NCI-H187 treated with DMSO at 0.1 percent for 48 hours (cell line): Measurements from ENCODE around the gene DLGAP1.

Source experiments
- DNase-seq: peaks from one replicate; lab custom pipeline; 2025; lab: John Stamatoyannopoulos, UW

Gene DLGAP1

DNA sequence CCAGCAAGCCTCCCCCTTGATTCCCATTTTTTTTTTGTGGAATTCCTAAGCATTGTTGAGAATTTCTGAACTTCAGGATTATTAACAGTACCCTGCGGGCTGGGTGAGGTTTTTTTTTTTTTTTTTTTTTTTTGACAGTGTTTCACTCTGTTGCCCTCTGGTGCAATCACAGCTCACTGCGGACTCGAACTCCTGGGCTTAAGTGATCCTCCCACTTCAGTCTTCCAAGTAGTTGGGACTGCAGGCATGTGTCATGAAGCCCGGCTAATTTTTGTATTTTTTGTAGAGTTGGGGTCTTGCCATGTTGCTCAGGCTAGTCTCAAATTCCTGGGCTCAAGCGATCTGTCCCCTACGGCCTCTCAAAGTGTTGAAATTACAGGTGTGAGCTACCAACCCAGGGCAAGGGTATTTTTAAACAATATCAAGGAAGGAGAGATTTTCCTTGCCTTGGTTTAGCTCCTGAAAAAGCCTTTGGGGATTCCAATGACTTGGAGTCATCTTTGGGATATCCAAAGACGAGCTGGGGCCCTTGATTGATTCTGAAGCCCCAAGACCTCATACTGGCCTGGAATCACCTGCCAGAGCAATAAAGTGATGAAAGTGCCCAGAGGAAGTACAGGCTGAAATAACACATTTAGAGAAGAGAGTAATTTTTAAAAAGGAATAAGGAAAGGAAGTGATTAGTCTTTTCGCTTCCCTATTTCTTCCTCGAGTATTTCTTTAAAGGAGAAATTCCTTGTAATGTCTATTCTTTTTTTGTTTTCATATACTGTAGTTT is 764.9 kb downstream of the DLGAP1 start:
- DNase-seq: no peak

DNA sequence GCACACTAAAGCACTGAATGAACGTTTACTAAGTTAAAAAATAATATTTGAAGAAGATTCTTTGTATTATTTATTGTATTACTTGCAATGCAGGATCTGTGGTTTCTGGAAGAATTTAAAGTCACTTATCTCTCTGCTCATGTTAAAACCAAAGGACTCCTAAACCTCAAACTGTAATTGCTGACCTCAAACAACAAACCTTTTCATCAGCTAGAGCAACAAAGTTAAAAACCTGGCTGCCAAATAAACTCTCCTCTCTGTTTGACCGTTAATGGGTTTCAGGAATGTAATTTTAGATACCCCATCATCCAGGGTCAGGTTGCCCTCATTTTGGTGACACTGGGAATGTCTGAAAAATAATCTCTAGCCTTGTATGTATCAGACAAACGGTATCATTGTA is 766.0 kb downstream of the DLGAP1 start:
- DNase-seq: no peak

DNA sequence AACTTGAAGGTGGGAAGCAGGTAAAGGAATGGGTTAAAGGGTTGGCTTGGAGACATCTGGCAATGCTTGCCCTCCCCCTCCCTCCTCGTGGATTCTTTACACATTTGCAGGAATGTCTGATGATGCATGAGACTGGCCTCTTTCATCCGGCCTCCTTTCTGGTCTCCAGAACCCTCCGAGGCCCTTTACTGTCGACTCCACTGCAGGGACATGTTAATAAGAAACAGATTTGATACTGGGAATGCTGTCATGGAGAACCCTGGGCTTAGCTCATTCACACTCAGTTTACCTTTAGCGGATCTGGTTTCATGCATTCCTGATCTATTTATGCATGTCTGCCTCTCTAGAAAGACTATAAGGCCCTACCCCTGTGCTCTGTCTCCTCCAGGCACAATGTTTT is 766.4 kb downstream of the DLGAP1 start:
- no peak for DNase-seq

DNA sequence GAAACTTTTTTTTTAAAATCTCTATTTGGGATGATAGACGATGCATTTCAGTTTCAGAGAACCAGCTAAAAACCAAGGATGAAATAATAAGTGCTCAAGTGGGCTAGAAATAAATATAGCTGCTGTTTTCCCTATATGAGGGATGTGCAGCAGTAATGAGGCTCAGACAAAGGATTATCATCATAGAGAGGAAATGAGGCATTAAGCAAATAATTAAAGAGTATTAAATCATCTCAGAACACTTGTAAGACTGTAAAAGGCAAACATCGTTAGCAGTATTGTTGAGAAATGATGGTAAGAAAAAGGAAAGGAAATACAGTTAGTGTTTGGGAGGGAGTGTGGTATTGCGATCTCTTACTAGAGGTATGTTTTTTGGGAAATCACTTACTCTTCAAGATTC is 771.6 kb downstream of the DLGAP1 start:
- peak; percentile 69 for DNase-seq

DNA sequence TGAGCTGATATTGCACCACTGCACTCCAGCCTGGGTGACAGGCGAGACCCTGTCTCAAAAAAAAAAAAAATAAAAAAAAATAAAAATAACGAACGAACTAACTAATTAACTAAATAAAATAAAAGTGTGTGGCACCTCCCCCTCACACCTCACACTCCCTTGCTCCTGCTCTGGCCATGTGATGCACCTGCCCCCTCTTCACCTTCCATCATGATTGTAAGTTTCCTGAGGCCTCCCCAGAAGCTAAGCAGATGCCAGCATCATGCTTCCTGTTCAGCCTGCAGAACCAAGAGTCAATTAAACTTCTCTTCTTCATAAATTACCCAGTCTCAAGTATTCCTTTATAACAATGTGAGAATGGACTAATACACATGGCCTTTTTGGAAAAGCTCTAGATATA is 773.0 kb downstream of the DLGAP1 start:
- no peak for DNase-seq

GRCh38 chr18:3679241-3679640 is 775.9 kb downstream of the DLGAP1 start:
- DNase-seq: no peak

- DNase-seq: no peak
Observed at GRCh38 chr18:3675994-3676393, 779.1 kb downstream of the DLGAP1 start.

DNA sequence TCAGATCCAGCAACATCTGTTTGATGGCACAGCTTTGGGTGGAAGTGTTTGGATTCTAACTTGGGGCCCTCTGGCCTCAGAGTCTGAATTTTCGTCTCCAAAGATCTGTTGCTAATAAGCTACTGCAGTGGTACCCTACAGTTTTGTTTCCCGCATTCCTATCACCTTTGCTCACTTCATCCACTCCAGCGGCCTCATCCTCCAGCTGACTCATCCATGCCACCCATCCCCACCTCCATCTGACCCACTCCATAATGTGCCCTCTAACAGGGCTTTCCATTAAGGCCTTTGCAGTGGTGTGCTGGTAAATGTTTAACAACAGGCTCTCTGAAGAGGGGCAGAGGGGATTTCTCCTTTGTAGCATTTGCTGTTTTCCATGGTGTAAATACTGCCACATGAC is 779.7 kb downstream of the DLGAP1 start:
- no peak for DNase-seq

DNA sequence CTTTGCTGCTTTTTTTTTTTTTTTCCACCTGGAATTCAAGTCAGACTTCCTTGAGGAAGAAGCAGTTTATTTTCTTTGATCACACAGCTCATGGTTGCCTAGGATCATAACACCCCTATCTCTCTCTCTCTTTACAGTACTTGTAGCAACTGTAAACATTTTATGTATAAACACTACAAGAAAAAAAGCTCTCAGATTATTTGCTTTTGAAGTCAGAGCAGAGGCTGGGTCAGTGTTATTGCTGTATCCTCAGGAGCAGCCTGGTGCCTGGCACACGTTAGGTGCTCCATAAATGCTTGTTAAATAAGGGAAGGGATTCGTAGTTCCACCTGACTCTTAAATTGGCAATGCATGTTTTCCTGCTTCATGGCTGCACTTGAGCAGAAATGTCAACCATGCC is 783.9 kb downstream of the DLGAP1 start:
- no peak for DNase-seq

GRCh38 chr18:3669376-3669775 is 785.7 kb downstream of the DLGAP1 start:
- DNase-seq: no peak

DNA sequence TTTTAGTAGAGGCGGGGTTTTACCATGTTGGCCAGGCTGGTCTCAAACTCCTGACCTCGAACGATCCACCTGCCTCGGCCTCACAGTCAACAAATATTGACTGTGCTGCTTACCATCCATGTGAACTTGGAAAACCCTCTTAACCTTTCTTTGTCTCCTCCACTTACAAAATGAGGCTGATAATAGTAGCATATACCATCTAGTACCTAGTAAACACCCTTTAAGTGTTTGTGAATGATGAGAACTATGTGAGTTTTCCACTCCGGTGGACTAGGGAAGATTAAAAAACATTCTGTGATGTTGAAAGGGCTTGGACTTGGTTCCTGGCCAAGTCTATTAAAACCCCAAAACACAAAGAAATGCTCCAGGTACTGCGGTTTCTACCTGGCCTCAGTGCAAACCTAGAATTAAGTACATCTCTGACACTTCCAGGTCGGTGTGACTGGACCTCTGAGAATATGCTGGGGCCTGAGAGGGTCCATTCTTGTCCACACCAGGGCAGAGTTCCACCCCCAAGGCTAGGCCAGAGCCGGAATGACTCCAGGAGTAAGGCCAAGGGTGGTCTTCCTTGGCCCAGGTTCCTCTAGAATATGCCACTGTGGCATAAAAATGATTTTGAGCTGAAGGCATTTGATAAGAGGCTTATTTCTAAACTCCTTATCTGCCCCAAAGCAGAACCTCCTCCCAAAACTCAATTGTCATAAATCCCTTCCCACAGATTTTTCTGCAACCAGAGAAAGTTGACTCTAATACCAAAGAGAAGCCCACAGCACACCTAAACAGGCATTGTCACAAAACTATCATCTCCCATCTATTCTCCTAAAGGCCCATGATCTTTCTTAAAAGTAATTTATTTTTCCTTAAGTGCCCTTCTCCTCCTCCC is 787.6 kb downstream of the DLGAP1 start:
- DNase-seq: peak; percentile 72

GRCh38 chr18:3666526-3667254 is 788.4 kb downstream of the DLGAP1 start:
- no peak for DNase-seq

GRCh38 chr18:3665780-3666525 is 789.2 kb downstream of the DLGAP1 start:
- DNase-seq: peak; percentile 66

GRCh38 chr18:3665204-3665603 is 789.9 kb downstream of the DLGAP1 start:
- no peak for DNase-seq

DNA sequence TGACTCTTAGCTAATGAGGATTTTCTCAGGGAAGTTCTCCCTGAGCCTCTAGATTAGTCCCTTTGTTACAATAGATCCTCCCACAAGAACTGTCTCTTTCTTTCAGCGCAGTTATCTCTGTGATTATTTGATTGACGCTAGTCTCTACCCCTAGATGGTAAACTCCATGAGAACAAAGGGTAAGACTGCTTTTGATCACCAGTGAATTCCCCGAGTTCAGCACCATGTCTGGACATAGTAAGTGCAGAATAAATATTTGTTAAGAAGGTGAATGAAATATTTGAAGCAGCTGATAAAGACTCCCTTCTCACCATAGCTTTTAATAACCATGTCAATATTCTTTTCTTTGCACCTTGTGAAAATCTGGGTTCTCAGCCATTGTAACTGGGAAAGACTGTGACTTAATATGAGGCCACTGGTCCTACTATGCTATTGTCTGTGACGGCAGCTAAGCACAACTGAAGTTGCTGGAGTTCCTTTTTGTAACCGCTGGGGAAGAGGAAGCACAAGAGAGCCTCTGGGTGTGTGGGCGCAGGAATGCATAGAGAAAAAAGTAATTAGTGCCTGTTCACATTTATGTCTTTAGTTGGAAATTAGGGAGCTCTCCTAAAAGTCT is 790.4 kb downstream of the DLGAP1 start:
- DNase-seq: no peak

DNA sequence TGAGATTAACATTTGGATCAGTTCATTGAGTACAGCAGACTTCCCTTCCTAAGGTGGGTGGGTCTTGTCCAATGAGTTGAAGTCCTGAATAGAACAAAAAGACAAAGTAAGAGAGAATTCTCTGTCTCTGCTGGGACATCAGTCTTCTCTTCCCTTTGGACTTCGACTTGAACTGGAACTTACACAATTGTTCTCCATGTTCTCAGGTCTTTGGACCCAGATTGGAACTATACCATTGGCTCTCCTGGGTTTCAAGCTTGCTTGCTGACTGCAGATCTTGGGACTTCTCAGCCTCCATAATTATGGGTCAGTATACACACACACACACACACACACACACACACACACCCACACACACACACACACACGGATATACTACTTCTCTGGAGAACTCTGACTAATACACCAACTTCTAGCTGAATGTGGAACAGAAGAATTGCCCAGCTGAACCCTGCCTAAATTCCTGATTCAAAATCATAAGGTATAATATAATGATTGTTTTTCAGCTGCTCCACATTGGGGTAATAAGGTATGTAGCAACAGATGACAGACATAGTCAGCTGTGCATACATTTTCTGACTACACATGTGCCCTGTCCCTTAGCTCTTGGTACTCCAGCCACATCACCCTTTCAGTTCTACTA is 791.1 kb downstream of the DLGAP1 start:
- no peak for DNase-seq

GRCh38 chr18:3661989-3662388 is 793.1 kb downstream of the DLGAP1 start:
- no peak for DNase-seq

DNA sequence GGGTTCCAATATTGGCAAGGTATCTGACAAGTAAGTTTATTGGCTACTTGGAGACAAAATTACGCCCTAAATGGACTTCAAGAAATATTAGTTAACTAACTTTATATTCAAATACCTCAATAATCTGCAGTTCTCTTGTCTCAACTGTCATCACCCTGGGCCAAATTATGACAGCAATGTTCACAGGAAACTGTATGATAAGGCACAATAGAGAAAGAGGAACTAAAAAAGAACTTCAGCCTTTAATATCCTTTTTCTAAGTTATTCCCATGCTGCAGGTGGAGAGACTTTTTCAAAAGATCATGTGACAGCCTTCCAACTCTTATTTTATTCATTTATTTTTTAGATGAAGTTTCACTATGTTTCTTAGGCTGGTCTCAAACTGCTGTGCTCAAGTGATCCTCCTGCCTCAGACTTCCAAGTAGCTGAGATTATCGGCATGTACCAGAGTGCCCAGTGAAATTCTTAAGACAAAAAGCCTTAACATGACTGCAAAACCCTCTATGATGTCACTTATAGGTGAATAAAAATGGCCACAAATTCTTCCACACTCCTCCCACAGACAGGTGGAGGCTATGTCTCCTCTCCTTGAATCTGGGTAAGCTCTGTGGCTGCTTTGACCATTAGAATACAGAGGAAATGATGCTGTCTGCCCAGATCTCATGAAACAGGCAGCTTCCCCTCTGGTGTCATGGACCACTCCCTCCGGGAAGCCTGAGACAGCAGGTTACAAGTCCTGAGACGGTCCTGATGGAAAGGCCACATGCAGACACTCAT is 794.2 kb downstream of the DLGAP1 start:
- DNase-seq: no peak

DNA sequence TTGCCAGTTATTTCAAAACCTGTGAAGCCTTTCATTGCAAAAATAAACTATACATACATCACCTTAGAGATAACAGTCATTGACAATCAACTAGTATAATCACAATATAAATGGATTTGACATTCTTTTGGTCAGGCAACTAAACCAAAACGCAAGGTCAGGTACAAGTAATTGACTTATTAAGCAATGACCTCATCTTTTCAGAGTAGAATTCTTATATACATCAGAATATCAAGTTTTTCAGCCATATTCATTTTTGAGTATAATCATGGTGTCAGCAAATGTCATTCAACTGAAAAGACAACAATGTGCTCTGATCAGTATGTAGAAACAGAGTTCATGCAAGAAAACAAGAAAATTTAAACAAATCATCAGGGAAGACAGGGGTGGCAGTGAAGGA is 796.6 kb downstream of the DLGAP1 start:
- DNase-seq: no peak
